GM19372 (cell line): ENCODE data around the gene ELMO1.

Source experiments
- ATAC-seq: cut with Tn5 transposase; IDR thresholded peaks from one replicate; pipeline ENCODE4 v1.9.1; 2021; ENCODE audit warnings: mild to moderate bottlenecking, low read depth, moderate library complexity; ENCODE audit not compliant: unreplicated experiment

ELMO1 gene

GRCh38 chr7:37083311-37084096, 365.2 kb downstream of the ELMO1 start:
- ATAC-seq, result no peak

DNA sequence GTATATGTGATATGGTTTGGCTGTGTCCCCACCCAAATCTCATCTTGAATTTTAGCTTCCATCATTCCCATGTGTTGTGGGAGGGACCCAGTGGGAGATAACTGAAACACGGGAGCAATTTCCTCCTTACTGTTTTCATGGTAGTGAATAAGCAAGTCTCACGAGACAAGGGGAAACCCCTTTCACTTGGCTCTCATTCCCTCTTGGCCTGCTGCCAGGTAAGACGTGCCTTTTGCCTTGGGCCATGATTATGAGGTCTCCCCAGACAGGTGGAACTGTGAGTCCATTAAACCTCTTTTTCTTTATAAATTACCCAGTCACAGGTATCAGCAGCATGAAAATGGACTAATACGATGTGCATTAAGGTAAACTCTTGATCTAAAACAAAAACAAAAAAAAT, 367.2 kb downstream of the ELMO1 start:
- ATAC-seq, result no peak

GRCh38 chr7:37079420-37079819, 369.2 kb downstream of the ELMO1 start:
- no peak for ATAC-seq

- ATAC-seq, result no peak
Measured at GRCh38 chr7:37076668-37077067, 372.0 kb downstream of the ELMO1 start.

GRCh38 chr7:37074370-37074769, 374.3 kb downstream of the ELMO1 start:
- ATAC-seq, result no peak

- no peak for ATAC-seq
Measured at GRCh38 chr7:37071124-37071523, 377.5 kb downstream of the ELMO1 start.

DNA sequence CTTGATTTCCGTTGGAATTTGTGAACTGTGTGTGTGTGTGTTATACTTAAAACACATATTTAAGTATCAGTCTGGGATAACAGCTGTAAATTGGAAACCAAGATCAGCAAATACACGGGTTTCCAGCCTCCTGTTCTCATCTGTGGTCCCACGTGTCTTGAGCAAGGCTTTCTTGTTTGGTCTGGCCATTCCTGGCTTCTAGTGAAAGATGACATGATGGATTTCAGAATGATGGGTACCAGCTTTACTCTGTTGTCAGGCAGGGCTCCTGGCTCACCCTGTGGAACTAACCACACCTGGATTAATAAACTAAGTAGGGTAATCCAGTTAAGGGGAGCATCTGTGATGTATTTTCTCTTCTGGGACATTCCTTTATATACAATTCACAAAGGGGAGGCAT, 378.2 kb downstream of the ELMO1 start:
- no peak for ATAC-seq

GRCh38 chr7:37070031-37070430, 378.6 kb downstream of the ELMO1 start:
- ATAC-seq, result no peak

- no peak for ATAC-seq
Measured at GRCh38 chr7:37069336-37069735, 379.3 kb downstream of the ELMO1 start.

DNA sequence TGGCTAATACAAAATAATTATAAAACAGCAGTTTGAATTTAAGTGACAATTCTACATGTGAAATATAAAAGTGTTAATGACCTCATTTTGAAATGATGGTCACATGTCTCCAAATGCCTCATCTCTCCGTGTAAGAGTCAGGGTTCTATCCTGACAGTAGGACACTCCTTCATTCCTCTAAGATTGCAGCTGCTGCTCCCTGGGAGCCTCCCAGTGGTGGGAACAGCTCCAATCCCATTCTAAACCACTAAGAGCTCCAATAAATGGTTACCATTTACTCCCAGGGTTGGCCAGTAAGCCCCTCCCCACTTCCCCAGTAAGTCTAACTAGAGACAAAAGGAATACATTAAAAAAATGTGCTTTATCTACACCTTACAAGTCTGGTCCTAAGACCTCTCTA, 379.8 kb downstream of the ELMO1 start:
- ATAC-seq, result no peak

DNA sequence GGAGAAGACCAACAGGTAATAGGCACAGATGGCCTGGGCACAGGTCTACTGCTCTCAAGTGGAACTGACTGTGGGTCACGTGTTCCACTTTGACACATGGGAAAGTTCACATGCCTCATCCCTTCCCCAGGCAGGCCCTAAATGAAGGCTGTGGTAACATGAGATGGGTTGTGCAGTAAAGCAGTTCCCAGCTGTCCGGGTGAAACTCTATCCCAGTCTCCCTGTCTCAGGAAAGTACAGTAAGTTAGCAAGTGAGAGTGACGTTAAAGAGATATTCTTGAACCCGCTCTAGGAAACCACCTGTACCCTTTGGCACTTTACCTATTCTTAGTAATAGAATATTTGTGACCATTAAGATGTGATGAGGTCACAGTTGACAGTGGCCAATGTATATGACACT, 380.6 kb downstream of the ELMO1 start:
- ATAC-seq, result no peak

GRCh38 chr7:37065779-37066271, 382.8 kb downstream of the ELMO1 start:
- ATAC-seq, result no peak

GRCh38 chr7:37062560-37062859, 386.2 kb downstream of the ELMO1 start:
- no peak for ATAC-seq

- no peak for ATAC-seq
Measured at GRCh38 chr7:37061849-37062559, 386.7 kb downstream of the ELMO1 start.

DNA sequence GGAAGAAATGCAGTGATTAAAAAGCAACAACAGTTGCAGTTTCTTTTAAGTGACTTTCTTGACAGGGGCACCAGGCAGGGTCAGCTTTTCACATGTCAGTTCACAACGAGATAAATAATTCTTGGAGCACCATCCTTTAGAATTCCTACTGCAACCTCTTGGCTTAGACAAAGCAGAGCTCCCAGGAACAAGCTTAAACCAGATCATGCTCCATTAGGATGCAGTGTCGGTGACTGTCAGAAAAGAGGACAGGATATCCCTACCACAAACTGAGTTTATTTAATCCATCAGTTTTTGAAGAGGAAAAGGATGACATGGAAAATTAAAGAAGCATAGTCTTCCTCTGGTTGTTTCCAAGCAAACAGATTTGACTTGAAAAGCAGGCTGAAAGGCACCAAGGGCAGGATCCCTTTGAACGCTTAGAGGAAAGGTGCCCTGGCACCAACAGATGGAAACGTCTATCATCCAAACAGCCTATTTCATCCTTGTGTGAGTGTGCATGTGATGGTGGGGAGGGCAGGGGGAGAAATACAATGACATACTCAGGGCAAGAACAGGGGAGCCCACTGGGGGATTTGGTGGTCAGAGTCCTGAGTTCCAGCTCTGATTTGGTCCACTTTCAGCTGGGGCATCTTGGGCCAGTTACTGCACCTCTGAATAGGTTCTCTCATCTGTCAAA, 392.3 kb downstream of the ELMO1 start:
- ATAC-seq, result no peak

- no peak for ATAC-seq
Measured at GRCh38 chr7:37054624-37055241, 393.9 kb downstream of the ELMO1 start.

DNA sequence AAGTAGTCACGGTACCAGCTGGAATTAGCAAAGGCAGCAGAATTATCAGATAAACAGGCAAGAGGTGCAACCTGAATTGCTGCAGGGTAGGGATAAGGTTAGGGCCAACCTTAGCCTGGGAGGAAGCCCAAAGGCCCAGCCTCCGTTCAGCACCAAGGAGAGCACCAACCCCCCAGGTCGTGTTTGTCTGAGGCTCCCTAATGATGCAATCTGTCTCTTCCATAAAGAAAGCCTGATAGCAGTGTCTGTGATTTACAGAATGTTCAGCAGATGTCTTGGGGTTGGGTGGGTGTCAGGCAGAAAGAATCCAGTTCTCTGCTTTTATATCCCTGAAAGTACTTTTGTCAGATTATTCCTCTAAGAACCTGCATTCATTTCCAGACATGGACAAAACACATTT, 396.0 kb downstream of the ELMO1 start:
- no peak for ATAC-seq

DNA sequence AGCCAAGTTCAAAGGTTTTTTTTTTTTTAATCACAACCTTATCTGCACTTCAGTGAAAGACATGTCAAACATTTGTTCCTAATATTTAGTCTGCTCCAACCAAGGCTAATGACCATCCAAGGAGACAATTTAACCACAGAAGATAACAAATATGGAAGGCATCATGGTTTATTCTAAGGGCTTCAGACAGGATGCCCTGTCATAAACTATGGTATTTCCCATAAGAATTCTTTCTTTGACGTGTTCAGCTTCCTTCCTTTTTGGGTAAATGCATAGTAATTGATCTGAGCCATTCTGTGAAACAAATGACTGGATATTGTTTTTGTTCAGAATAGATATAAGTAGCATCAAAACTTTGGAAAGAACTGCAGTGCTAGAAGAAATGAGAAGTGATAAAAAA, 397.9 kb downstream of the ELMO1 start:
- ATAC-seq, result no peak

- ATAC-seq, result no peak
Measured at GRCh38 chr7:37048674-37049073, 400.0 kb downstream of the ELMO1 start.

- no peak for ATAC-seq
Measured at GRCh38 chr7:37047260-37047659, 401.4 kb downstream of the ELMO1 start.

GRCh38 chr7:37046531-37047079, 402.1 kb downstream of the ELMO1 start:
- ATAC-seq, result no peak
